CD1c-positive myeloid dendritic cell (primary cell): ENCODE measurements around the gene UQCRHL.
"Not testable (repeated sequence)": the region's sequence is repeated elsewhere in the genome, so short reads cannot be mapped to it uniquely, and the experiment has no call there.

Source experiments
- DNase-seq: peaks from one replicate; pipeline ENCODE4 v3.0.0-alpha.2; 2016; ENCODE audit errors: extremely low spot score

The UQCRHL gene

GRCh38 chr1:15835205-15835740 is 27.8 kb upstream of the UQCRHL start:
- no peak for DNase-seq

GRCh38 chr1:15834406-15835204 is 27.2 kb upstream of the UQCRHL start:
- peak; percentile 93 for DNase-seq

- peak; percentile 37 for DNase-seq
Measured at GRCh38 chr1:15833842-15834405, 26.5 kb upstream of the UQCRHL start.

- DNase-seq: peak; percentile 53
Measured at GRCh38 chr1:15833069-15833679, 25.7 kb upstream of the UQCRHL start.

GRCh38 chr1:15830258-15830657 is 22.8 kb upstream of the UQCRHL start:
- DNase-seq: no peak

GRCh38 chr1:15828931-15829330 is 21.5 kb upstream of the UQCRHL start:
- not testable (repeated sequence) for DNase-seq

- DNase-seq: not testable (repeated sequence)
Measured at GRCh38 chr1:15827567-15827966, 20.1 kb upstream of the UQCRHL start.

GRCh38 chr1:15826810-15827507 is 19.5 kb upstream of the UQCRHL start:
- DNase-seq: no peak

- peak; percentile 64 for DNase-seq
Measured at GRCh38 chr1:15825800-15826199, 18.4 kb upstream of the UQCRHL start.

- DNase-seq: no peak
Measured at GRCh38 chr1:15820478-15820877, 13.0 kb upstream of the UQCRHL start.

- no peak for DNase-seq
Measured at GRCh38 chr1:15816674-15817073, 9.2 kb upstream of the UQCRHL start.

- DNase-seq: no peak
Measured at GRCh38 chr1:15810073-15810472, 2.6 kb upstream of the UQCRHL start.

- DNase-seq: no peak
Measured at GRCh38 chr1:15808955-15809354, 1.5 kb upstream of the UQCRHL start.

- DNase-seq: no peak
Measured at GRCh38 chr1:15807121-15807520, 328 bp downstream of the UQCRHL start.

GRCh38 chr1:15804060-15804459 is 3.4 kb downstream of the UQCRHL start:
- no peak for DNase-seq

- peak; percentile 33 for DNase-seq
Measured at GRCh38 chr1:15803380-15803779, 4.1 kb downstream of the UQCRHL start.

- no peak for DNase-seq
Measured at GRCh38 chr1:15802234-15802965, 5.0 kb downstream of the UQCRHL start.

- DNase-seq: peak; percentile 28
Measured at GRCh38 chr1:15799928-15800835, 7.3 kb downstream of the UQCRHL start.

GRCh38 chr1:15799004-15799867 is 8.2 kb downstream of the UQCRHL start:
- DNase-seq: peak; percentile 29
